Tibial nerve (tissue), 4 donors: ENCODE results near the gene IL1RN.

Source experiments
- EP300 ChIP-seq, 2 donors: sonication (generic); formaldehyde crosslinking; IDR thresholded peaks; one replicate each; pipeline ENCODE4 v1.6.1; 2017; ENCODE audit warnings: antibody characterized with exemption in 2 of 2, mild to moderate bottlenecking in 1 of 2
- POLR2A ChIP-seq, 2 donors: fragments of 450-650 bp; IDR thresholded peaks; one replicate each; pipeline ENCODE4 v1.6.1; 2017; ENCODE audit warnings: antibody characterized with exemption in 2 of 2, mild to moderate bottlenecking in 2 of 2, moderate library complexity in 2 of 2
- TF ChIP-seq, protein P1 (sequence below), 5 experiments: fragments of 200-600 bp in 3 of 5; fragments of 450-650 bp in 2 of 5; sonication (generic) in 3 of 5; IDR thresholded peaks; one replicate each; pipeline ENCODE4 v1.5.1; 2016 to 2019; ENCODE audit warnings: antibody characterized with exemption in 5 of 5, mild to moderate bottlenecking in 3 of 5, moderate library complexity in 2 of 5

DNA sequence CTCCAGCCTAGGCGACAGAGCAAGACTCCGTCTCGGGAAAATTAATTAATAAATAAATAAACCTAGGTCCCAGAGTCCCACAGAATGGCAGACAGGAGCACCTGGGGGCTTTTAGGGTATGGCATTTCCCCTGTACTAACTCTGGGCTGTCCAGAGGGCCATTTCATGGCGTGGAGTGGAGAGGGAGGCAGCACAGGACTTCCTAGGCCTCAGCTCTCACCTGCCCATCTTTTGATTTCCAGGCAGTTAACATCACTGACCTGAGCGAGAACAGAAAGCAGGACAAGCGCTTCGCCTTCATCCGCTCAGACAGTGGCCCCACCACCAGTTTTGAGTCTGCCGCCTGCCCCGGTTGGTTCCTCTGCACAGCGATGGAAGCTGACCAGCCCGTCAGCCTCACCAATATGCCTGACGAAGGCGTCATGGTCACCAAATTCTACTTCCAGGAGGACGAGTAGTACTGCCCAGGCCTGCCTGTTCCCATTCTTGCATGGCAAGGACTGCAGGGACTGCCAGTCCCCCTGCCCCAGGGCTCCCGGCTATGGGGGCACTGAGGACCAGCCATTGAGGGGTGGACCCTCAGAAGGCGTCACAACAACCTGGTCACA lies 5.1 kb downstream of the IL1RN start:
- TF ChIP-seq, protein P1, sequence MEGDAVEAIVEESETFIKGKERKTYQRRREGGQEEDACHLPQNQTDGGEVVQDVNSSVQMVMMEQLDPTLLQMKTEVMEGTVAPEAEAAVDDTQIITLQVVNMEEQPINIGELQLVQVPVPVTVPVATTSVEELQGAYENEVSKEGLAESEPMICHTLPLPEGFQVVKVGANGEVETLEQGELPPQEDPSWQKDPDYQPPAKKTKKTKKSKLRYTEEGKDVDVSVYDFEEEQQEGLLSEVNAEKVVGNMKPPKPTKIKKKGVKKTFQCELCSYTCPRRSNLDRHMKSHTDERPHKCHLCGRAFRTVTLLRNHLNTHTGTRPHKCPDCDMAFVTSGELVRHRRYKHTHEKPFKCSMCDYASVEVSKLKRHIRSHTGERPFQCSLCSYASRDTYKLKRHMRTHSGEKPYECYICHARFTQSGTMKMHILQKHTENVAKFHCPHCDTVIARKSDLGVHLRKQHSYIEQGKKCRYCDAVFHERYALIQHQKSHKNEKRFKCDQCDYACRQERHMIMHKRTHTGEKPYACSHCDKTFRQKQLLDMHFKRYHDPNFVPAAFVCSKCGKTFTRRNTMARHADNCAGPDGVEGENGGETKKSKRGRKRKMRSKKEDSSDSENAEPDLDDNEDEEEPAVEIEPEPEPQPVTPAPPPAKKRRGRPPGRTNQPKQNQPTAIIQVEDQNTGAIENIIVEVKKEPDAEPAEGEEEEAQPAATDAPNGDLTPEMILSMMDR (IDR thresholded peaks at IDR 0.05) = no peak
- TF ChIP-seq POLR2A (IDR thresholded peaks at IDR 0.05) = no peak
- no peak for TF ChIP-seq EP300 (IDR thresholded peaks at IDR 0.05)
